GM23248 (cell line): ENCODE data around the gene EMC8.

ENCODE experiments used
- EZH2 ChIP-seq: fragments of 200-600 bp; sonication (generic); IDR thresholded peaks from 2 replicates; pipeline ENCODE4 v1.6.1; 2018; ENCODE audit warnings: antibody characterized with exemption, mild to moderate bottlenecking; ENCODE audit not compliant: insufficient read depth, poor library complexity, severe bottlenecking
- EZH2phosphoT487 ChIP-seq: fragments of 200-600 bp; sonication (generic); IDR thresholded peaks from 2 replicates; pipeline ENCODE4 v1.6.1; 2018; ENCODE audit warnings: antibody characterized with exemption, moderate library complexity, mild to moderate bottlenecking, low read depth; ENCODE audit not compliant: insufficient read depth

DNA sequence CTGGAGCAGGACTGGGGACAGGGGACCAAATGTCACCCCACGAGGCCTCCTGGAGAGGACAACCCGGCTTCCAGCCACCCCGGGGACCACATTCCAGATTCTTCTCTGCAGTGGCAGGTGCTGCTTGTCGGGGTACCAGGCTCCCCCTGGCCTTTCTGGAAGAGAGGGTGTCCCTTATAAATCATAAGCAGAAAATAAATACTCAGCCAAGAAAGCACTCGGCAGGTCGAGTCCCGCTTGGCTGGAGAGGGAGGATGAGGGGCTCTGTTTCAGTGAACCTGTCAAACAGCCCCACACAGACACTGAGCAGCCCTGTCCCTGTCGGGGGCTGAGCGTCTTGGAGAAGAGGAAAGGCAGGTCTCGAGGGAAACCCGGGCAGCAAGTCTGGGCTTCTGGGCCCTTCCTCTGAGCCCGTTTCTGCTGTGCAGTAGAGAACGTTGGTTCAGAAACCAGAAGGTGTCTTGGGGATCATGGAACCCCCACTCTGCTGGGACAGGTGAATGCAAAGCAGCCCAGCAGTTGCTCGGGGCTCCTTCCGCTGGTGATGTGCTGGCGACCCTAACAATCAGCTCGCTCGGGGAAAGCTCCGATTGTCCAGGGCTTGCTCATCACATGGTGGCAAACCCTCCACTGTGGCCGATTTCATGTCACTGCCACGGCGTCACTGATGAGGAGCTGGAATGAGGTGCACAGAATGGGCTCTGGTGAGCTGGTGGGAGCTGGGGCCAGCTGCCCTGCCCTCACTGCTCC is 36.8 kb upstream of the EMC8 start:
- TF ChIP-seq EZH2phosphoT487 (no peak), EZH2 (no peak)
